Neural cell (in vitro differentiated cells): ENCODE results near the gene DGKB. TPM values are rescaled to one million over a fixed set of nuclear protein-coding genes. Genes with fewer than 3 reads are reported as not detected.

Experiments used
- H2AFZ ChIP-seq: fragments of 200-600, 300-800 bp; sonication (generic), shearing (Covaris generic); 2 replicates; pipeline ENCODE4 v1.6.0; 2014; ENCODE audit warnings: low read depth, mild to moderate bottlenecking, antibody characterized with exemption, low read length, moderate library complexity
- H3F3A ChIP-seq: fragments of 200-600 bp; shearing (Covaris generic); 2 replicates; pipeline ENCODE4 v1.6.1; 2016; ENCODE audit warnings: mild to moderate bottlenecking, moderate library complexity, mixed read lengths, antibody characterized with exemption, low read length; ENCODE audit not compliant: insufficient read depth, poor library complexity, severe bottlenecking
- H3K27ac ChIP-seq: fragments of 200-600, 300-800 bp; sonication (generic), shearing (Covaris generic); 2 replicates; pipeline ENCODE4 v1.5.1; 2014; ENCODE audit warnings: mild to moderate bottlenecking, low read length, moderate library complexity
- H3K27me3 ChIP-seq: fragments of 300-800, 200-600 bp; sonication (generic), shearing (Covaris generic); 2 replicates; pipeline ENCODE4 v1.6.0; 2014; ENCODE audit warnings: mild to moderate bottlenecking, low read depth, low read length, moderate library complexity; ENCODE audit not compliant: insufficient read depth
- H3K36me3 ChIP-seq: fragments of 300-800, 200-600 bp; sonication (generic), shearing (Covaris generic); 2 replicates; pipeline ENCODE4 v1.5.1; 2014; ENCODE audit warnings: mild to moderate bottlenecking, antibody characterized with exemption, low read length, moderate library complexity; ENCODE audit not compliant: insufficient read depth
- H3K4me2 ChIP-seq: fragments of 300-800, 200-600 bp; sonication (generic), shearing (Covaris generic); 2 replicates; pipeline ENCODE4 v1.6.0; 2014; ENCODE audit warnings: mild to moderate bottlenecking, low read length
- H3K4me3 ChIP-seq: fragments of 300-800, 200-600 bp; sonication (generic), shearing (Covaris generic); 2 replicates; pipeline ENCODE4 v1.5.1; 2014; ENCODE audit warnings: mild to moderate bottlenecking, low read length, moderate library complexity
- H3K79me2 ChIP-seq: fragments of 200-600 bp; shearing (Covaris generic); replicated peaks from 2 replicates; pipeline ENCODE4 v1.6.0; 2014; ENCODE audit warnings: mild to moderate bottlenecking, low read length, moderate library complexity; ENCODE audit not compliant: insufficient read depth
- H3K9ac ChIP-seq: fragments of 300-800, 200-600 bp; sonication (generic), shearing (Covaris generic); 2 replicates; pipeline ENCODE4 v1.6.1; 2016; ENCODE audit warnings: mild to moderate bottlenecking, low read length, mixed read lengths
- H3K9me2 ChIP-seq: fragments of 200-600 bp; shearing (Covaris generic); 2 replicates; pipeline ENCODE4 v1.6.1; 2016; ENCODE audit warnings: mild to moderate bottlenecking, low read length, mixed read lengths; ENCODE audit not compliant: insufficient read depth
- H3K9me3 ChIP-seq: fragments of 200-600, 300-800 bp; sonication (generic), shearing (Covaris generic); 2 replicates; pipeline ENCODE4 v1.6.1; 2016; ENCODE audit warnings: mild to moderate bottlenecking, mixed run types, low read length, moderate library complexity, mixed read lengths
- H4K20me1 ChIP-seq: fragments of 200-600 bp; shearing (Covaris generic); 2 replicates; pipeline ENCODE4 v1.6.1; 2016; ENCODE audit warnings: mild to moderate bottlenecking, mixed run types; ENCODE audit not compliant: insufficient read depth
- EP300 ChIP-seq: fragments of 450-650 bp; conservative IDR thresholded peaks from 2 replicates; pipeline ENCODE4 v1.6.1; 2014; ENCODE audit warnings: antibody characterized with exemption, mild to moderate bottlenecking, moderate library complexity; ENCODE audit not compliant: poor library complexity, severe bottlenecking
- EZH2 ChIP-seq: fragments of 200-600, 300-800 bp; shearing (Covaris generic), sonication (generic); IDR thresholded peaks from 2 replicates; pipeline ENCODE4 v1.6.1; 2014; ENCODE audit warnings: antibody characterized with exemption, low read length, borderline replicate concordance, mild to moderate bottlenecking; ENCODE audit not compliant: insufficient read depth, poor library complexity, severe bottlenecking
- MXI1 ChIP-seq: fragments of 450-650 bp; conservative IDR thresholded peaks from 2 replicates; pipeline ENCODE4 v1.6.1; 2014; ENCODE audit warnings: antibody characterized with exemption, mild to moderate bottlenecking; ENCODE audit not compliant: poor library complexity, severe bottlenecking
- POLR2AphosphoS5 ChIP-seq: IDR thresholded peaks from 2 replicates; pipeline ENCODE4 v1.6.1; 2012
- RAD21 ChIP-seq: fragments of 450-650 bp; conservative IDR thresholded peaks from 2 replicates; pipeline ENCODE4 v1.6.1; 2014; ENCODE audit warnings: antibody characterized with exemption, mild to moderate bottlenecking, moderate library complexity
- SMC3 ChIP-seq: fragments of 450-650 bp; conservative IDR thresholded peaks from 2 replicates; pipeline ENCODE4 v1.6.1; 2014; ENCODE audit warnings: antibody characterized with exemption, mild to moderate bottlenecking, moderate library complexity; ENCODE audit not compliant: poor library complexity
- TAF1 ChIP-seq: IDR thresholded peaks from 2 replicates; pipeline ENCODE4 v1.6.1; 2012; ENCODE audit warnings: low read depth
- polyA plus RNA-seq: library from polyadenylated mRNA; depleted of rRNA; stranded (reverse); fragments of >200 nt; gene quantifications from 2 replicates; pipeline ENCODE4 v1.2.3, GENCODE V29; 2014
- TF ChIP-seq, protein P1 (sequence below): IDR thresholded peaks from 2 replicates; pipeline ENCODE4 v1.6.1; 2012; ENCODE audit warnings: borderline replicate concordance
- TF ChIP-seq, protein P2 (sequence below): fragments of 450-650 bp; IDR thresholded peaks from 2 replicates; pipeline ENCODE4 v1.5.1; 2014; ENCODE audit warnings: antibody characterized with exemption, mild to moderate bottlenecking, moderate library complexity; ENCODE audit not compliant: poor library complexity, severe bottlenecking

DGKB gene
- polyA plus RNA-seq, 1 donor from 2014 or later = 0.20 TPM

DNA sequence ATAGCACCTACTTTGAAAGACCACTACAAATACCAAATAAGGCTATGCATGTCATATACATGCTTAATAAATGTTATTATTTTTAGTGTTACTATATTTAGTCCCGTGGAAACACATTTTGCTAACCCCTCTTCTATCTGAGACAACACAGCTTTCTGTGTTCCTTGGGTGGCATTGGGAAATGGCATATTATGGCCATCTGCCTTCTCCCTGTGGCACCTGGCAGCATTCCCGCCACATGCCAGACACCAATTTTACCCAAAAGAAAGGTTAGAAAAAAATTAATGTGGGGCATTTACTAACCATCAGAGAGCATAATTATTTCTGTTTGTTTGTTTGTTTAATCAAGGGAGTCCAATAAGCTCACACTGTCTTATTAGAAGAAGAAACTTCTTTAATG is 744.4 kb downstream of the DGKB start:
- Histone ChIP-seq H3K79me2 (no peaks in the 10 kb centered on the region), H3K9ac (no peak overlapping the region), H3K27ac (no peak overlapping the region), H3K4me2 (no peak overlapping the region), H4K20me1 (no peaks in the 10 kb centered on the region), H3K9me3 (no peaks in the 10 kb centered on the region), H3K36me3 (no peaks in the 10 kb centered on the region), H3K4me3 (no peak overlapping the region), H3K27me3 (no peaks in the 10 kb centered on the region), H3K9me2 (no peaks in the 10 kb centered on the region), H2AFZ (no peak overlapping the region), H3F3A (no peaks in the 10 kb centered on the region)
- TF ChIP-seq, protein P1, sequence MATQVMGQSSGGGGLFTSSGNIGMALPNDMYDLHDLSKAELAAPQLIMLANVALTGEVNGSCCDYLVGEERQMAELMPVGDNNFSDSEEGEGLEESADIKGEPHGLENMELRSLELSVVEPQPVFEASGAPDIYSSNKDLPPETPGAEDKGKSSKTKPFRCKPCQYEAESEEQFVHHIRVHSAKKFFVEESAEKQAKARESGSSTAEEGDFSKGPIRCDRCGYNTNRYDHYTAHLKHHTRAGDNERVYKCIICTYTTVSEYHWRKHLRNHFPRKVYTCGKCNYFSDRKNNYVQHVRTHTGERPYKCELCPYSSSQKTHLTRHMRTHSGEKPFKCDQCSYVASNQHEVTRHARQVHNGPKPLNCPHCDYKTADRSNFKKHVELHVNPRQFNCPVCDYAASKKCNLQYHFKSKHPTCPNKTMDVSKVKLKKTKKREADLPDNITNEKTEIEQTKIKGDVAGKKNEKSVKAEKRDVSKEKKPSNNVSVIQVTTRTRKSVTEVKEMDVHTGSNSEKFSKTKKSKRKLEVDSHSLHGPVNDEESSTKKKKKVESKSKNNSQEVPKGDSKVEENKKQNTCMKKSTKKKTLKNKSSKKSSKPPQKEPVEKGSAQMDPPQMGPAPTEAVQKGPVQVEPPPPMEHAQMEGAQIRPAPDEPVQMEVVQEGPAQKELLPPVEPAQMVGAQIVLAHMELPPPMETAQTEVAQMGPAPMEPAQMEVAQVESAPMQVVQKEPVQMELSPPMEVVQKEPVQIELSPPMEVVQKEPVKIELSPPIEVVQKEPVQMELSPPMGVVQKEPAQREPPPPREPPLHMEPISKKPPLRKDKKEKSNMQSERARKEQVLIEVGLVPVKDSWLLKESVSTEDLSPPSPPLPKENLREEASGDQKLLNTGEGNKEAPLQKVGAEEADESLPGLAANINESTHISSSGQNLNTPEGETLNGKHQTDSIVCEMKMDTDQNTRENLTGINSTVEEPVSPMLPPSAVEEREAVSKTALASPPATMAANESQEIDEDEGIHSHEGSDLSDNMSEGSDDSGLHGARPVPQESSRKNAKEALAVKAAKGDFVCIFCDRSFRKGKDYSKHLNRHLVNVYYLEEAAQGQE = no peak
- TF ChIP-seq, protein P2, sequence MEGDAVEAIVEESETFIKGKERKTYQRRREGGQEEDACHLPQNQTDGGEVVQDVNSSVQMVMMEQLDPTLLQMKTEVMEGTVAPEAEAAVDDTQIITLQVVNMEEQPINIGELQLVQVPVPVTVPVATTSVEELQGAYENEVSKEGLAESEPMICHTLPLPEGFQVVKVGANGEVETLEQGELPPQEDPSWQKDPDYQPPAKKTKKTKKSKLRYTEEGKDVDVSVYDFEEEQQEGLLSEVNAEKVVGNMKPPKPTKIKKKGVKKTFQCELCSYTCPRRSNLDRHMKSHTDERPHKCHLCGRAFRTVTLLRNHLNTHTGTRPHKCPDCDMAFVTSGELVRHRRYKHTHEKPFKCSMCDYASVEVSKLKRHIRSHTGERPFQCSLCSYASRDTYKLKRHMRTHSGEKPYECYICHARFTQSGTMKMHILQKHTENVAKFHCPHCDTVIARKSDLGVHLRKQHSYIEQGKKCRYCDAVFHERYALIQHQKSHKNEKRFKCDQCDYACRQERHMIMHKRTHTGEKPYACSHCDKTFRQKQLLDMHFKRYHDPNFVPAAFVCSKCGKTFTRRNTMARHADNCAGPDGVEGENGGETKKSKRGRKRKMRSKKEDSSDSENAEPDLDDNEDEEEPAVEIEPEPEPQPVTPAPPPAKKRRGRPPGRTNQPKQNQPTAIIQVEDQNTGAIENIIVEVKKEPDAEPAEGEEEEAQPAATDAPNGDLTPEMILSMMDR = no peak
- TF ChIP-seq TAF1 (no peak), MXI1 (no peak), POLR2AphosphoS5 (no peak), RAD21 (no peak), EZH2 (no peak), EP300 (no peak), SMC3 (no peak)

DNA sequence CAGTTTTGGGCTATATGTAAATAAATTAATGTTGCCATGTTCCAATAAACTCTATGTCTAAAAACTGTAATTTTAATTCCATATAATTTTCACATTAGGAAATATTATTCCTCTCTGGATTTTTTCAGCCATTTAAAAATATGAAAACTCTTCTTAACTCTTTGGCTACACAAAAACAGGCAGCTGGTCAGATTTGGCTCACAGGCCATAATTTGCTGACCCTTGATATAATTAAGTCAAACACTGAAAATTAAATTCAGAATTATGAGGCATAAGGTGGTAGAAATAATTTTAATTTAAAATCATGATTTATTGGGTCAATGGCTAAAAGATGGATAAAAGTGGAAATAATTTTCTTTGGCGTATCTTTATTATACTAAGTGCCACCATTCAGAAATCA is 746.1 kb downstream of the DGKB start:
- no peak overlapping the region for H3K4me3 ChIP-seq
- TF ChIP-seq, protein P2 = no peak
- TF ChIP-seq RAD21 (no peak), EP300 (no peak), EZH2 (no peak), SMC3 (no peak), MXI1 (no peak), POLR2AphosphoS5 (no peak), TAF1 (no peak)
- TF ChIP-seq, protein P1 = no peak
- no peaks in the 10 kb centered on the region for H3F3A ChIP-seq
- H3K27me3 ChIP-seq = no peaks in the 10 kb centered on the region
- no peak overlapping the region for H3K9ac ChIP-seq
- no peaks in the 10 kb centered on the region for H3K36me3 ChIP-seq
- H3K27ac ChIP-seq = no peak overlapping the region
- no peaks in the 10 kb centered on the region for H3K9me3 ChIP-seq
- no peaks in the 10 kb centered on the region for H4K20me1 ChIP-seq
- no peak overlapping the region for H3K4me2 ChIP-seq
- H3K9me2 ChIP-seq = no peaks in the 10 kb centered on the region
- H2AFZ ChIP-seq = no peak overlapping the region
- no peaks in the 10 kb centered on the region for H3K79me2 ChIP-seq
